SK-N-MC (cell line): ENCODE results near the gene PADI6.

Experiments
- EZH2 ChIP-seq: fragments of 200-600 bp; sonication (generic); IDR thresholded peaks from one replicate; pipeline ENCODE4 v1.6.1; 2017; ENCODE audit warnings: antibody characterized with exemption
- POLR2AphosphoS5 ChIP-seq: IDR thresholded peaks from 2 replicates; pipeline ENCODE4 v1.6.1; 2012; ENCODE audit warnings: mild to moderate bottlenecking, low read depth, low read length, borderline replicate concordance

GRCh38 chr1:17329610-17330009 is 42.4 kb upstream of the PADI6 start:
- no peak for TF ChIP-seq POLR2AphosphoS5
- no peak for TF ChIP-seq EZH2
